HK-2 (cell line): ENCODE results near the gene ALLC.
"Not testable (repeated sequence)": the region's sequence is repeated elsewhere in the genome, so short reads cannot be mapped to it uniquely, and the experiment has no call there.

Experiments used
- DNase-seq: peaks from one replicate; pipeline ENCODE4 v3.0.0-alpha.2; 2018; ENCODE audit not compliant: unreplicated experiment

The ALLC gene

DNA sequence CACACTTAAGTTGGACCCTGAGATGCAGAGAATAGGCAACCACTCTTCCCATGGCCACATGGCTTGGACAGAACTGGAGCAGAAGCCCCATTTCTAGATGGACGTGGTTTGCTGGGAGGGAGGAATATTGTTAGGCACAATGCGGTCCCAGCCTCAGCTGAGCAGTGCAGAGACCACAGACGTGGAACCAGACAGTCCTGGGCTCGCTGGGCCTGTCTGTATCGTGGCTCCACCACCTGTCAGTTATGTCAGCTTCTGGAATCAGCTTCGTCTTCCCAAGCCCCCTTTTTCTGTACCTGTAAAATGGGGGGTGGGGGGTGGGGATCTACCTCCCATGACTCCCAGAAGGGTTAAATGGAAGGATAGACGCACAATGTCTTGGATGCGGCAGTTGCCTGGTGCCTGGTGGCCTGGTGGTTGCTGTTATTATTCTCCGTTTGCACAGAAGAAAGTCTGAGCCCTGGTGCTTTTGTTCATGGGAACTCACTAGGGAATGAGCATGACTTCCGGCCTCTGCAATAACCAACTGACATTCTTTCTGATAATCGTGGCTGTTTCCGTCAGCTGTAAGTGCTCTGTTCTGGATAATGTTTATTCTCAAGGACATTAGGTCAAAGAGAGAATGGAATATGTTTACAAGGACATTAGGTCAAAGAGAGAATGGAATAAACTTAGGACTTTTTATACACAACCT is 31.7 kb upstream of the ALLC start:
- DNase-seq = no peak

DNA sequence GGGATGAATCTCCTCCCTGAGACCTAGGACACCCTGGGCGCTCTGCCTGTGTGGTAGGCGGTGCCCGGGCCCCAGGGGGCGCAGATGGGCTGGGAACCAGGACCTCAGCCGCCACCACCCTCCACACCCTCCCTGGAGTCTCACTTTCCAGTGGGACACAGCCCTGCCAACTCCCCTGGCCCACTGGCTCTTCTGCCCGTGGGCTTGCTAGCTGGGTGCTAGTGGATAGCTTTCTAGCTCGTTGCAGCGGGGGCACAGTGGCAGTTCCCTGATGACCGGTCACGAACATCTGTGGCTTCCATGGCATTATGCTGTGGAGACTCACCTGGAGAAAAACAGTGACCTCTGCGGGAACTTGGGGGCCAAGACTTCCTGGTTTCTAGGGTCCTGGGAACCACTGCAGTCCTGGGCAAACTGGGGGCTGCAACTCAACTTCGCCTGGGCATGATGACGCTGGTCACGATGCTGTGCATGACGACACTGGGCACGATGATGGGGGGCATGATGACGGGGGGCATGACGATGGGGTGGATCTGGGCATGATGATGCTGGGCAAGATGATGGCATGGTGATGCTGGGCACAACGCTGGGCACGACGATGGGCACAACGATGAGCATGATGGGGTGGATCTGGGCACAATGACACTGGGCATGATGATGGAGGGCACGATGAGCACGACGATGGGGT is 31.0 kb upstream of the ALLC start:
- DNase-seq = no peak

DNA sequence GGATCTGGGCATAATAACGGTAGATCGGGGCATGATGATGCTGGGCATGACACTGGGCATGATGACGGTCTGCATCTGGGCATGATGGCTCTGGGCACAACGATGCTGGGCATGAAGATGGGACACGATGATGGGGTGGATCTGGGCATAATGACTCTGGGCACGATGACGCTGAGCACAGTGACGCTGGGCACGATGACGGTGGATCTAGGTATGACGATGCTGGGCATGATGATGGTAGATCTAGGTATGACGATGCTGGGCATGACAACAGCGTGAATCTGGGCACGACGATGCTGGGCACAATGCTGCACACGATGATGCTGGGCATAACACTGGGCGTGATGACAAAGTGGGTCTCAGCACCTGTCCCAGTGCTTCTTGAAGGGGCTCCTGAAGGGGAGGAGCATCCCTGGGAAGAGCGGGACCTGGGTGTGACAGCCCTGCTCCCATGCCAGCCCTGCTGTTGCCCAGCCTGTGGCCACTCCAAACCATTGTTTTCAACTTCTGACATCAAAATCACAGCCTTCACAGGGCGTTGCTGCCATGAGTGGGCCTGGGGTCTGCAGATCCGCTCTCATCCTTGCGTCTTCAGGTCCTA is 30.4 kb upstream of the ALLC start:
- DNase-seq = no peak

DNA sequence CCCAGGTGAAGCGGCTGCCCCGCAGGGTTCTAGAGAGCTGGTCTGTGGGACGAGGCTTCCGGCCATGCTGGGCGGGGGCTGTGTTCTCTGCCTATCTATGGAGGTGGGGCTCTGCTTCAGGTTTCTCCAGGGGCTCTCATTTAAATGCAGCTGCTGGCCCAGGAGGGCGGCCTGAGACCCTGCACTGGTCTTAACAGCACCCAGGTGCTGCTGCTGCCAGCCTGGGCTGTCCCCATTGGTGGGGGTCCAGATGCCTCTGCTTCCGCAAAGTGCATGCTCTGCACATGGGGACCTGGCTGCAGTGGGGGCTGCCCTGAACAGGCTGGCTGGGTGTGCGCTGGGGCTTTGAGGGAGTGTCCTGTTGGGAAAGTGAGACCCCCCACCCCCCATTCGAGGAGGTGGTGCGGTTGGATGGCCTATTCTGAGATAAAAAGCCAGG is 29.7 kb upstream of the ALLC start:
- DNase-seq = no peak

GRCh38 chr2:3628800-3629199 is 29.2 kb upstream of the ALLC start:
- no peak for DNase-seq

- no peak for DNase-seq
Measured at GRCh38 chr2:3630631-3631030, 27.4 kb upstream of the ALLC start.

- no peak for DNase-seq
Measured at GRCh38 chr2:3631161-3631850, 26.7 kb upstream of the ALLC start.

- DNase-seq = no peak
Measured at GRCh38 chr2:3631851-3632659, 25.9 kb upstream of the ALLC start.

DNA sequence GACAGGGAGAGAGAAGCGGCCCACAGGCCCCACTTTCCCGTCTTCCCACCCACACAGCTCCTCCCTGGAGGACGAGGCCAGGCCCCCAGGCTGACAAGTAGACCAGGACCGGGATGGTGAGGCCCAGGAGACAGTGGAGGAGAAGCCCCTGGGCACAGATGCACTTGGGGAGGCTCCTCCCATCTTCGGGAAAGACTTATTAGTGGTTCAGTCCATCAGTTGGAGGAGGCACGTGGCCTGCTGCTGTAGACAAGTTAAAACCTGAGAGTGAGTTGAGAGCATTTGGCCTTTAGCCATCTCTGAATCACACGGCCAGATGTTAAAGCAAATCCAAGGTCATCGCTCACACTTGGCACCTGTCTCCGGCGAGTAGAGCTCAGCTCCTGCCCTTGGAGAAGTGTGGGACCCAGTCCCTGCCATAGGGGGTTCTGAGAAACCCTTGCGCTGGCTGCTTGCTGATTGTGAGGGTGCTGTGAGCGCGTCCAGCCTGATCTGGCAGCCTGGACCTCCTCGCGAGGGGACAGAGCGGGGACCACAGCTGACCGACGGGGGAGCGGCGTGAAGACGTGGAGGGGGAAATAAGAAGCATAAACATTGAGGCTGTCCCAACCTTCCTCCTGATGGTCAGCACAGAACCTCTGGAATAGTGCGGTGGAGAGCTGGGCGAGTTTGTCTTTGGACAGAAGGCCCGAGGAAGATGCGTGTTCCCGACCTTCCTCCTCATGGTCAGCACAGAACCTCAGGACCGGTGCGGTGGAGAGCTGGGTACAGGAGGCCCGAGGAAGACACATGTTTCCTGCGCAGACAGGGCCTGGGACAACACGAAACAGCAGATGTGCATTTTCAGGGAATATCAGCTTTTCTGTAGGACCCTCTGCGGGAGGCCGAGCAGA is 24.7 kb upstream of the ALLC start:
- no peak for DNase-seq

DNA sequence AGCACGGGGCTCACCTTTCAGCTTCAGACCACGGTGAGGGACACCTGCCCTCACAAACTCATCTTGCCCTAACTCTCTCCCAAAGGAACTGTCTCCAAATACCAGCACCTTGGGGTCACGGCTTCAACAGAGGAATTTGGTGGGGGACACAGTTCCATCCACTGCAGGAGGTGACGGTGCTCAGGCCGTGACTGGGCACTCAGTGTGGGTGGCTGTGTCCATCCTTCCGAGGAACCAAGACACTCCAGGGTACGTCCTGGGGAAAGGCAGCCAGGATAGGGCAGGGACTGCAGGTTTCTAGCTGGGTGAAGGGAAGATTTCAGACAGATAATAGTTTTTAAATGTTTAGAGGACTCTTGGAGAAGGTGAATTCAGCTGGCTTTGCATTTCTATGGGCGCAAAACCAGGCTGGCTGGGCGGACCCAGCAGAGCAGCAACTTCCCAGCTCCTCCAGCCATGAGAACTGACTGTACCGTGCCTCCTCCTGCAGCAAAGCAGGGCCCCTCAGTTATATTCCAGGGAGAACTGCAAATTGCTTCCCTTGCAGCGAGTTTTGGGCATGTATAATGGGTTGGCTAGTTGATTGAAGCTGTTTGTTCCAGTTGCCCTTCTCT is 23.9 kb upstream of the ALLC start:
- no peak for DNase-seq

DNA sequence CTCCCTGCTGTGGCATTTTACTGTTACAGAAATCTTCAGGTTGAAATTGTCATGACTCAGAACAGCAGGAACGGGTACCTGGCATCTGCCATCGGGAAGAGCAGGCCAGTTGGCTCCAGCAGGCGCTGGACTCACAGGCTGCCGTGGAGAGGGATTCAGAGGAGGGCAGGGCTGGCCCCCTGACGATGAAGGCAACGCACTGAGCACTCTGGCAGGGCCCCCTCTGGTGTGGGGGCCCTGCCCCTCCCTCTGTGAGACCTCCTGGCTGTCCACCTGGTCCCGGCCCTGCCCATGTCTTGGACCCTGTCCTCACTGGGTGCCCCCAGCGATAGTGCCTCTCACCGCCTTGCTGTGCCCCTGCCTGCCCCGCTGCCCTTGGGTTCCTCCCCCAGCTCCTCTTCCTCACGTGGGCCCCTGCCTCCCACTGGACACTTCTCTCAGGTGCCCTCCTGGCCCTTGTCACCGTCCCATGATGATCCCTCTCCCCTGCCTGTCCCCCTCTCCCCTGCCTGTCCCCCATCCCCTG is 23.3 kb upstream of the ALLC start:
- no peak for DNase-seq

DNA sequence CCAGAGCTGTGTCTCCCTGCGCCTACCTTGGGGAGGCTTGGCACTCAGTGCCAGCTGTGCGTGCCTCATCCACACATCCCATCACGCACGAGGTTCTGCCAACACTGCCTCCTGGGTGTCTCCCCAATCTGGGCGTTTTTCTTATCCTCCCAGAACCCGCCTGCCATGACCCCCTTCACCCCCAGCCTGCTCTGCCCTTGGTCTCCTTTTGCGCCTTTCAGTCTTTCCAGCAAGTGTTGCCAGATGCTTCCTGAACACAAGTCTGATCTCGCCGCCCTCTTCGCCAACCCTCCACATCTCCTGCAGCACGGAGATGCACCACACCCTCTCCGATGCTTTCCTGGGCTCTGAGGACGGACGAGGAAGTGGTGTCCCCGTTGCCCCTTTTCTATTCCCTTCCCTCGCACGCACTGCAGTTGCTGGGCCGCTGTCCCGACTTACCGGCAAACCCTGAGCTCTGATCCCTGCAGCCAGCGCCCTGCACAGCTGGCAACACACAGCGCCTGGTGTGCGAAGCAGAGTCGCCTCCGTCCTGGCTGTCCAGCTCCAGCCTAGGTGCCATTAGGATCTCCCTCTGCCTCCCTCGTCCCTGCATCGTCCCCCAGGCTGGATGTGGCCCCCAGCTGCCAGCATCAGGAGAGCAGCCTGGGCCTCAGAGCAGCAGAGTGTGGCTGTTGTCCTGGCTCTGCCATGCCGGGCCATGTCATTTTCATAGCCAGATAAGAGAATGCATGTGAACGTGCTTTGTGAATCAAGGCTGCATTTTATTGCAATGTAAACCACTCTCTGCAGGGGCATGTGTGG is 22.6 kb upstream of the ALLC start:
- DNase-seq = no peak

DNA sequence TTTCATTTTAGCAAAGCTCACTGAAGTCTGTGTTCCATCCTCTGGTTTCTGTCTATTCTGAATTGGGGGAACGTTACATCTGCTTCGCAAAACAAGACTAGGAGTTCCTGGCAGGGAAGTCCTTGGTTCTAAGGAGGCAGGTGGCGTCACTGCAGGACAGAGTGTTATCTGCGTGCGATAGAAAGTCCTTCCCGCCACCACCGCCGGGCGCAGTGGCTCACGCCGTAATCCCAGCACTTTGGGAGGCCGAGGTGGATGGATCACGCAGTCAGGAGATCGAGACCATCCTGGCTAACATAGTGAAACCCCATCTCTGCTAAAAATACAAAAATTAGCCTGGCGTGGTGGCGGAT is 22.0 kb upstream of the ALLC start:
- DNase-seq = not testable (repeated sequence)

GRCh38 chr2:3636586-3637310 is 21.3 kb upstream of the ALLC start:
- no peak for DNase-seq

- no peak for DNase-seq
Measured at GRCh38 chr2:3637311-3637675, 20.7 kb upstream of the ALLC start.

- no peak for DNase-seq
Measured at GRCh38 chr2:3637692-3638455, 20.1 kb upstream of the ALLC start.

GRCh38 chr2:3638456-3638810 is 19.6 kb upstream of the ALLC start:
- DNase-seq = no peak

DNA sequence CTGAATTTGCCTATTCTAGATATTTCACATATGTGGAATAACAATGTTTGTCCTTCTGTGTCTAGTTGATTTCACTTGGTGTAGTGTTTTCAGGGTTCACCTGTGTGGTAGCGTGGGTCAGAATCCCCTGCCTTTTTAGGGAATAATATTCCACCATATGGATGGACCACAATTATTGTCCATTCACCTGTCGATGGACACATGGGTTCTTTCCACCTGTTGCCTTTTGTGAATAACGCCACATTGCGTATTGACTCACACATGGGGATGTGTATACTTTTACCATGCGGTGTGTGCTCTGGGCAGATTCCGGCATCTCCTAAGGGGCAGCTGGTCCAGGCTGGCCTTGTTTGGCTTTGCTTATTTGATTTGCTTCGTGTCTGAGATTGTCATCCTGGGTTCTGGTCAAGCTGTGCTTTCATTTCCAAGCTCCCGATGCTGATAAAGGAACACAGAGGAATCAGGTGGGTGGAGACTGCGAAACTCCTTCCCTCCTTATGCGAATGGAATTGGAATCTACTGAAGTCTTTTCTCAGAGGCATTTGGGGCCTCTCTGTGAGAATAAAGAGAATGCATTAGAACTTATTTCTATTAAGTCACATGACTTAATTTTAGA is 18.9 kb upstream of the ALLC start:
- no peak for DNase-seq
